GM19372 (cell line): ENCODE results near the gene TMA7.
"Not testable (repeated sequence)": the region's sequence is repeated elsewhere in the genome, so short reads cannot be mapped to it uniquely, and the experiment has no call there.

Experiments
- ATAC-seq: cut with Tn5 transposase; IDR thresholded peaks from one replicate; pipeline ENCODE4 v1.9.1; 2021; ENCODE audit warnings: mild to moderate bottlenecking, low read depth, moderate library complexity; ENCODE audit not compliant: unreplicated experiment

The TMA7 gene

GRCh38 chr3:48465531-48466378 is 25.7 kb downstream of the TMA7 start:
- peak; percentile 74 for ATAC-seq

DNA sequence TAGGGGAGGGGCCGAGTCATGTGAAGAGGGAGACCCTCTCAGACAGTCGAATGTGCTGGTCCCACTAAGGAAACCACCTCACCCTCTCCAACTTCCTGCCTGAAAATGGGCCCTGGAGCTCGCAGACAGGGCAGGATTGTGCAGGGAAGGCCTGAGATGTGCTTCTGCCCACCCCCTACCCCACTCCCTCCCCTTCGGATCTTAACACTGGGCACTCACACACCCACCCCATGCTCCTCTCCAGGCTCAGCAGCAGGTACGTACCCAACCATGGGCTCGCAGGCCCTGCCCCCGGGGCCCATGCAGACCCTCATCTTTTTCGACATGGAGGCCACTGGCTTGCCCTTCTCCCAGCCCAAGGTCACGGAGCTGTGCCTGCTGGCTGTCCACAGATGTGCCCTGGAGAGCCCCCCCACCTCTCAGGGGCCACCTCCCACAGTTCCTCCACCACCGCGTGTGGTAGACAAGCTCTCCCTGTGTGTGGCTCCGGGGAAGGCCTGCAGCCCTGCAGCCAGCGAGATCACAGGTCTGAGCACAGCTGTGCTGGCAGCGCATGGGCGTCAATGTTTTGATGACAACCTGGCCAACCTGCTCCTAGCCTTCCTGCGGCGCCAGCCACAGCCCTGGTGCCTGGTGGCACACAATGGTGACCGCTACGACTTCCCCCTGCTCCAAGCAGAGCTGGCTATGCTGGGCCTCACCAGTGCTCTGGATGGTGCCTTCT is 26.5 kb downstream of the TMA7 start:
- ATAC-seq: peak; percentile 16

- ATAC-seq: no peak
These were observed 27.0 kb downstream of the TMA7 start for GRCh38 chr3:48467110-48467454.

- no peak for ATAC-seq
These were observed 27.6 kb downstream of the TMA7 start for GRCh38 chr3:48467473-48468267.

- ATAC-seq: no peak
These were observed 28.3 kb downstream of the TMA7 start for GRCh38 chr3:48468329-48468731.

DNA sequence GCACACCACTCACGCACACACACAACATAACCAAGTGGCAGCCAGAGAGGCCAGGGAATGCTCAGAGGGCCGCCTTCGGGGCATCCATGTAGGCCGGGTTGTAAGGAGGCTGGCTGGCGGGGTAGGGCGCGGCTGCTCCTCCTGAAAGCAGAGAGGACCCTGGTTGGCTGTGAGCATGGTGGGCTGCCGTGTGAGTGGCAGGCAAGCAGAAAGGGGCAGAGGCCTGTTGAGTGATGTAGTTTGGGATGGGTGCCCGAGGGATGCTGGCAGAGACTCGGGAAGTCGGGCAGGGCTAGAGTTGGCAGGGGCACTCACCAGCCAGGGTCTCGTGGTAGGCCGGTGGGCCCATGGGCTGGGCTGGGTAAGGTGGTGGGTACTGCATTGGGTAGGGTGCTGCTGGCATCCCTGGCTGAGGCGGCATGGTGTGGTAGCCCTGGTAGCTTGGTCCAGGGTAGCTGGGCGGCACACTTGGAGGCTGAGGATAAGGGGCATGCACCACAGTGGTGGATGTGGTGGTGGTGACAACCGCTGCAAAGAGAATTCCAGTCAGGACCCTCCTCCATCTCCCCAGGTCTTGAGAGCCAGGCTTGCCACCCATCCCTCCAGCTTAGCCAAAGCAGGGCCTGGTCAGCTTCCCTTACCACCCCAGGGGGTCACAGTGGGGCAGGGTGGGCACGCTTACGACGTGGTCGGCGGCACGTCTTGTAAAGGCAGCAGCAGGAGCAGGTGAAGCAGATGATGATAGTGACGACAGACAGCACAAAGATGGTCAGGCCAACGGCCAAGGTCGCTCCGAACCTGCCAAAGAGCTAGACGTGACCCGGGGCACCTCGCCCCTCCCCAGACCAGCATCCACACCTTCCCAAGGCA is 29.2 kb downstream of the TMA7 start:
- no peak for ATAC-seq

- ATAC-seq: no peak
These were observed 30.2 kb downstream of the TMA7 start for GRCh38 chr3:48470286-48470685.

- peak; percentile 23 for ATAC-seq
These were observed 32.5 kb downstream of the TMA7 start for GRCh38 chr3:48472673-48472922.

DNA sequence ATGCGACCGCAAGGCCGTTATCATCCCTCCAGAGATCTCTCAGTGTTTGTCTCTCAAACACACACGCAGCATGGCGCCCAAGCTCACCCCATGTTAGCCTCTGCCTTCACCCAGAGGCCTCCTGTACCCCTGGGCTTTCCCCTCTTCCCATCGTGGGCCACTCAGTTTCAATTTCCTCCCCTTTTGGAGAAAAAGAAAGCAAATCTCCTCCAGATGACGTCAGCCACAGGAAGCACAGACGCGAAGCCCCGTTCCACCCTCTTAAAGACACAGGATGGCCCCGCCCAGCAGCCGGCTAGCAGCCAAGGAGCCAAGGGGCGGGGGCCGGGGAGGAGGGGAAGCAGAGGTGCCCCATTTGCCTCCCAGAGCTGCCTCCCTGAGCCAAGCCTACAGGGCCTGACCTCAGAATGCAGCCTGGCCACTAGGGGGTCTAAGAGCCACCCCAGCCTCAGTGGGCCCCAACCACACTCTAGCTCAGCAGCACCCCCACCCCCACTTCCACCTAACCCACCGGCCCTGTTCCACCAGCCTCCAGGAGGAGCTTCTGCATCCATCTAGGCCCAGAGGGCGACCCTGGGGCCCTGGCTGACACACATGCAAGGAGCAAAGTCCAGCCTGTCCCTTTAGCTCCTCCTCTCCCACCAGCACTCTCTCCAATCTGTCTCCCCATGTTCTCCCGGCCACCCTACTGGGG is 33.0 kb downstream of the TMA7 start:
- peak; percentile 82 for ATAC-seq

DNA sequence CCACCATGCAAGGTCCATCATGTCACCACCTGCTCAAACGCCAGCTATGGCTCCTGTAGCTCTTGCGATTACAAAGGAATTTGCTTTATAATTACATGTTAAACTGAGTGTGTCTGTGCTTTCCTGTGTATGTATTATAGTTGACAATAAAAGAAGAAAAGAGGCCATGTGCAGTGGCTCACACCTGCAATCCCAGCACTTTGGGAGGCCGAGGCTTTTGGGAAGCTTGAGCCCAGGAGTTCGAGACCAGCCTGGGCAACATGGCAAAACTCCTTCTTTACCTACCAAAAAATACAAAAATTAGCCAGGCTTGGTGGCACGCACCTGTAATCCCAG is 33.5 kb downstream of the TMA7 start:
- ATAC-seq: no peak

GRCh38 chr3:48474031-48474430 is 34.0 kb downstream of the TMA7 start:
- ATAC-seq: not testable (repeated sequence)

DNA sequence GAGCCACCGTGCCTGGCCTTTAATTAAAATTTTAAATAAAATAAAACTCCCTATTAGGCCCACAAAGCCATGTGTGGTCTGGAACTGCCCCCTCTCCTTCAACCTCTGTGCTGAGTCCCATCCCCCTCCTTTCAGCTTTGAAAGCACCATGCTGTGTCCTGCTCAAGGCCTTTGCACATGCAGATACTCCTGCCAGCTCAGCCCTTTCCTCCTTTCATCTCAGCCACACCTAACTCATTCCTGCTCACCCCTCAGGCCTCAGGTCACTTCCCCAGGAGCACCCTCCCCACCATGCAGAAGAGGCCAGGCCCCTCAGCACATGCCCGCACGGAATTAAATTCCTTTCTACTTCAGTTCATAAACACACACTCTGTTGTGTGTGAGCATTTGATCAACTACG is 34.6 kb downstream of the TMA7 start:
- ATAC-seq: no peak

DNA sequence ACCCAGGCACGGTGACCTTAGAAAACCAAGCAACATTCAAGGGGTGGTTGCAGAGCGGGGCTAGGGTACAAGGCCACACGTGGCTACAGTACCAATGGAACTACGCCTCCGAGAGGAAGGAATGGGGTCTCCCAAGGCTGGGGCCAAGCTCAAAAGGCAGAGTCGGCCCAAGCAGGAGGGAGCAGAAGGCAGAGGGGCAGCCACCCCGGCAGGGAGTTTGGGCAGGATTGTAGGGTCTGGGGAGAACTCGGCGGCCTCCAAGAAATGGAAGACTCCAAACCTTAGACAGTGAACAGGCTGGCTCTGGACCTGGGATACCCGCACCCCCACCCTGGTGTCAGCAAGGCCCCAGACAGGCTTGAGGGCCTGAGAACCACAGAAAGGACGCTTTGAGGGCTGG is 35.1 kb downstream of the TMA7 start:
- ATAC-seq: no peak

DNA sequence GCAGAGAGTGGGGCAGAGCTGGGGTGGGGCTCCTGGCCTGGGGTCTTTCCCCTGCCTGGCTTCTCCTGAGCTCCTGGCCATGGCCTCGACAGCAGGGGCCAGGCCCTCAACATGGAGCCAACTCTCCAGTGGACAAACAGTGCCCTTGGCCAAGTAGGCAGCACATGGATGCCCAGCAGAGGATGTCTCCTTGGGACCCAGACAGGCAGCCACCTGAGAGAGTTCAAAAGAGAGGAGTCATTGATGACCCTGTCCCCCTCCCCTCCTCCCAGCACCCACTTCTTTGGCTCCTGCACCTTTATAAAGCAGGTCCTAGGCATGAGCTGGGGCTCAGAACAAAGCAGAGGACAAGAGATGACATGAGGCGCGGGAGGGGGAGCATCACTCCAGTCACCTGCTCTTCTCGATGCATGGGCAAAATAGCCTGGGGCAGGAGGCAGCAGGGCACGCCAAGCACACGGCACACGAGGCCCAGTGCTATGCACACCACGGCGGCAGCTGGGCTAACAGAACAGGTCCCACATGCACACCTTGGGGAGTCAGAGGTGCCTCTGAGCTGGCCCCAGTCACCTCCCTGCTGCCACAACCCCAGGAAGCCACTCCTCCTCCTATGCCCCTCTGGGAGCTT is 36.5 kb downstream of the TMA7 start:
- ATAC-seq: no peak

GRCh38 chr3:48477959-48478520 is 38.0 kb downstream of the TMA7 start:
- no peak for ATAC-seq

GRCh38 chr3:48478626-48479555 is 38.8 kb downstream of the TMA7 start:
- ATAC-seq: no peak

- not testable (repeated sequence) for ATAC-seq
These were observed 40.8 kb downstream of the TMA7 start for GRCh38 chr3:48480891-48481290.

- ATAC-seq: not testable (repeated sequence)
These were observed 42.8 kb downstream of the TMA7 start for GRCh38 chr3:48482822-48483221.
